Inflammatory macrophage treated with lipopolysaccharide for 1 hour (primary cell): ENCODE measurements around the gene TUT4.
"Not testable (repeated sequence)": the region's sequence is repeated elsewhere in the genome, so short reads cannot be mapped to it uniquely, and the experiment has no call there.

ENCODE experiments used
- DNase-seq, 2 donors: peaks; one replicate each; pipeline ENCODE4 v3.0.0-alpha.2; 2020 to 2022

The TUT4 gene, protein sequence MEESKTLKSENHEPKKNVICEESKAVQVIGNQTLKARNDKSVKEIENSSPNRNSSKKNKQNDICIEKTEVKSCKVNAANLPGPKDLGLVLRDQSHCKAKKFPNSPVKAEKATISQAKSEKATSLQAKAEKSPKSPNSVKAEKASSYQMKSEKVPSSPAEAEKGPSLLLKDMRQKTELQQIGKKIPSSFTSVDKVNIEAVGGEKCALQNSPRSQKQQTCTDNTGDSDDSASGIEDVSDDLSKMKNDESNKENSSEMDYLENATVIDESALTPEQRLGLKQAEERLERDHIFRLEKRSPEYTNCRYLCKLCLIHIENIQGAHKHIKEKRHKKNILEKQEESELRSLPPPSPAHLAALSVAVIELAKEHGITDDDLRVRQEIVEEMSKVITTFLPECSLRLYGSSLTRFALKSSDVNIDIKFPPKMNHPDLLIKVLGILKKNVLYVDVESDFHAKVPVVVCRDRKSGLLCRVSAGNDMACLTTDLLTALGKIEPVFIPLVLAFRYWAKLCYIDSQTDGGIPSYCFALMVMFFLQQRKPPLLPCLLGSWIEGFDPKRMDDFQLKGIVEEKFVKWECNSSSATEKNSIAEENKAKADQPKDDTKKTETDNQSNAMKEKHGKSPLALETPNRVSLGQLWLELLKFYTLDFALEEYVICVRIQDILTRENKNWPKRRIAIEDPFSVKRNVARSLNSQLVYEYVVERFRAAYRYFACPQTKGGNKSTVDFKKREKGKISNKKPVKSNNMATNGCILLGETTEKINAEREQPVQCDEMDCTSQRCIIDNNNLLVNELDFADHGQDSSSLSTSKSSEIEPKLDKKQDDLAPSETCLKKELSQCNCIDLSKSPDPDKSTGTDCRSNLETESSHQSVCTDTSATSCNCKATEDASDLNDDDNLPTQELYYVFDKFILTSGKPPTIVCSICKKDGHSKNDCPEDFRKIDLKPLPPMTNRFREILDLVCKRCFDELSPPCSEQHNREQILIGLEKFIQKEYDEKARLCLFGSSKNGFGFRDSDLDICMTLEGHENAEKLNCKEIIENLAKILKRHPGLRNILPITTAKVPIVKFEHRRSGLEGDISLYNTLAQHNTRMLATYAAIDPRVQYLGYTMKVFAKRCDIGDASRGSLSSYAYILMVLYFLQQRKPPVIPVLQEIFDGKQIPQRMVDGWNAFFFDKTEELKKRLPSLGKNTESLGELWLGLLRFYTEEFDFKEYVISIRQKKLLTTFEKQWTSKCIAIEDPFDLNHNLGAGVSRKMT (N-terminal part only)

DNA sequence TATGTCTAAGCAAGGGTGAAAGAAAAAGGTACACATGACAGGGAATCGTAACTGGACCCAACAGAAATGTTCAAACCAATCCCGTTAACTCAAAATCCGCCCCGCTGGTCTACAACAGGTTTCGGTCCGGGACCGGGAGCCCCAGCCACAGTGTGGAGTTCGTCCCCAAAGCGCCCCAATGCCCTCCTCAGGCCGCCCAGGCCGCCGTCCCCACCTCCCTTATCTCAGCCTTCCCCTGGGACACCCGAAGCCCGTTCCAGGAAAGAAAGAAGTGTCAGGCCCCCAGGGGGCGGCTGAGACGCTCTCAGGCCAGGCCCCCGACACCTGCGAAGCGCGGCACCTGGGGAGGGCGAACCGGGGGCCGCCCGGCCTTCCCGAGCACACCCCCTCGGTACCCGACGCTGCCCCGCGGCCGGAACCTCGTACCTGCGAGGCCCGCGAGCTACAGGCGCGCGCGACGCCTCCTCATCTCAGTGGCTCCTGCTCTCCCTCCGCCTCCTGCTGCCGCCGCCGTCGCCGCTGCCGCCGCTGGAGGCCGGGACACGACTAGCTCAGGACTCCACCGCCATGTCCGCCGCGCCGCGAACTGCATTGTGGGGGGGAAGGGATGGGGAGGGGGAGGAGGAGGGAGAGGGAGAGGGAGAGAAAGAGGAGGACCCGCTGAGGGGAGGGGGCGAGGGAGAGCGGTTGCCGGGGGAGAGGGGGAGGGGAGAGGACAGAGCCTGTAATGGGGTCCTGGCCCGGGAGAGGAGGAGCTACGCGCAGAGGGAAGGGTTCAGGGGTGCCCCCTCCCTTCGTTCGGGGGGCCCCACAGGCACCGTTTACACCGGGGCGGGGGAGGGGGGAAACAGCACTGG, at the start of gene TUT4:
TUT4 (minus strand) TSS at position 588 of the 857 bp plus-strand sequence. CDS start 26,812 bp downstream, outside the sequence.
- peak; percentile 39 to 65 for DNase-seq

DNA sequence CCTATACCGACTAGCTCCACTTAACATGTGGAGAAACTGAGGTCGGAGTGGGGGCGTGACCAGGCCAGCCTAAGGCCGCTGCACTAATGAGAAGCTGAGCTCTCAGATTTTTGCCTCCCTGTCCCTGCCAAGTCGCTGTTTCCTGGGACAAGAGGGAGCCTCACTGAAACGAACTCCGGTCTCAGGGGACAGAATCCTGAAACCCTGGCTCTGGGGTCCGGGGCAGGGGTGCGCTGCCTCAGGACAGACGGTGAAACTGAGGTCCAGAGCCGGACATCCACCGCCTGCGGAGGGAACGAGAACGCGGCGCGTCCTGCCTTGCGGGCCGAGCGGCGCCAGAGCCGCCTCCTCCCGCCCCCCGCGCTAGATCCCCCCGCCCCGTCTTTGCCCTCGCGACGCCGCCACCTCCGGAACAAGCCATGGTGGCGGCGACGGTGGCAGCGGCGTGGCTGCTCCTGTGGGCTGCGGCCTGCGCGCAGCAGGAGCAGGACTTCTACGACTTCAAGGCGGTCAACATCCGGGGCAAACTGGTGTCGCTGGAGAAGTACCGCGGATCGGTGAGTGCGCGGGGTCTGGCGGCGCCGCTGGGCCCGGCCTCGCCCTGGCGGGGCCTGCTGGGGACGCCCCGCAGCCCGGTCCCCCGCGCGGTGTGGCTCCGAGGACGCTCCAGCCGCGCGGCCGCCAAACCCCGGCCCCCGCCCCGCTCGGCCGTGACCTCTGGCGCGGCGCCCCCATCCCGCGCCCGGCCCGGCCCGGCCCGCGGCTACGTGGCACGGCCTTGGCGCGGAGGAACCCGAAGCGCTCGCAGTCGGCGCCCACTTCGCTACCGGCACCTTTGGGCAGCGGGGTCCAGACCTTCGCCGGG, 49.3 kb upstream of the TUT4 start, which contains the start of gene GPX7:
GPX7 (plus strand) TSS at position 381 of the 865 bp plus-strand sequence; CDS start at position 420, 39 bp downstream.
- no peak for DNase-seq

DNA sequence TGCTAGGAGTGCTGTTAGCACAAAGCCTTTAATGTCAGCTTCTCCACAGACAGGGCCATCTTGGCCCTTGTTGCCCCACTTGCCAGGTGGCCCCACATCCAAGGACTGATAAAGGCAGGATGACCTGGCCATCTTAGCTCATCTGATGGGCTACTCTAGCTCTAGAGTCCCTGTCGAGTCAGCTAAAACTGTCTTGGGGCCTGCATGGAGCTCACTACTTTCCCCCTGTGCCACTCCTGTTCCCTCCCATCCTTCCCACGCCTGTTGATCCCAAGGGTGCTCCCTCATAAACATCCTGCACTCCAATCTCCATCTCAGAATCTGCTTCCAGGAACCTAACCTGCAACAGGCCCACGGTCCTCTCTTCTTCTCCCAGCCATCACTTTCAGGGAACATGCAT, 48.6 kb upstream of the TUT4 start:
- DNase-seq: no peak

DNA sequence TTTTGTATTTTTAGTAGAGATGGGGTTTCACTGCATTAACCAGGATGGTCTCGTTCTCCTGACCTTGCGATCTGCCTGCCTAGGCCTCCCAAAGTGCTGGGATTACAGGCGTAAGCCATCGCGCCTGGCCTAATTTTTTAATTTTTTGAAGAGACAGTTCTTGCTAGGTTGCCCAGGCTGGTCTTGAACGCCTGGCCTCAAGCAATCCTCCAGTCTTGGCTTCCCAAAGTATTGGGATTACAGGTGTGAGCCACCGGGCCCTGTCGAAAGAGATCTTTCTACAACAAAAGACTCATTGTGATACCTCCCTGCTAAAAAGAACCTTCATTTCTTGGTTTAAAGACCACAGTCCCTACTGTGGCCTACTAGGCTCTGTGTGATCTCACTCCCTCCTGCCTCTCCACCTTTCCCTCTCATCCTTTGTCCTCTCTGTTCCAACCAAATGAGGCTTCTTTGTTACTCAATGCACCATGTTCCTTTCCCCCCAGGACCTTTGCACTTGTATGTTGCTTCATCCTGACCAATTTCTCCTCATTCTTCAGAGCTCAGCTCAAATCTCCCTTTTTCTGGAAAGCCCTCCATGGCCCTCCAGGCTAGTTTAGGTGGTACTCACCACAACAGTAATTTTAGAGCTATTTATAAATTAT, 47.8 kb upstream of the TUT4 start:
- DNase-seq: no peak

DNA sequence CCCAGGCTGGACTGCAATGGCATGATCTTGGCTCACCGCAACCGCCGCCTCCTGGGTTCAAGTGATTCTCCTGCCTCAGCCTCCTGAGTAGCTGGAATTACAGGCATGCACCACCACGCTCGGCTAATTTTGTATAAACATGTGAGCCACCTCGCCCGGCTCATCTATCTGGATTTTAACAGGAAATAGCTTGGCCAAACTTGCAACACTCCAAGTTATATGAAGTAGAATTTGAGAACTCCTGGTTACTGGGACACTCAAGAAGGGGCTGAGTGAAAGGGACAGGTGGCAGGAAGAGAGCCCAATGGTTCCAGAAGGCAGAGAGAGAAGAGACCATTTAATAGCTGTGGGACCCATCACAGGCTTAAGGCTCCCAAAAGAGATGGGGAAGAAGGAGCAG, 46.3 kb upstream of the TUT4 start:
- no peak for DNase-seq

DNA sequence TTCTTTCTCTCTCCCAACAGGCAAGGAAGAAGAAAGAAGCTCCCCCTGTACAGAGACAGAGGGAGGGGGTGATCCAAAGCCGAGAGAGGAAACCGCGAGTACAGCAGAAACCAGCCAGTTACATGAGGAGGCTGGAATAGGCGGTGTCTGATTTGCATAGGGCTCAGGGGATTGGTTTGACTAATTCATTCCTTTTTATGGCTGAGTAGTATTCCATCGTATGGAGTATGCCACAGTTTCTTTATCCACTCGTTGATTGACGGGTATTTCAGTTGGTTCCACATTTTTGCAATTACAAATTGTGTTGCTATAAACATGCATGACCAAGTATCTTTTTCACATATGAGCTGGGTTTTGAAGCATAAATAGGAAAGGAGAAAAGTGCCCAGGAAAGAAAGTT, 45.8 kb upstream of the TUT4 start:
- DNase-seq: no peak

DNA sequence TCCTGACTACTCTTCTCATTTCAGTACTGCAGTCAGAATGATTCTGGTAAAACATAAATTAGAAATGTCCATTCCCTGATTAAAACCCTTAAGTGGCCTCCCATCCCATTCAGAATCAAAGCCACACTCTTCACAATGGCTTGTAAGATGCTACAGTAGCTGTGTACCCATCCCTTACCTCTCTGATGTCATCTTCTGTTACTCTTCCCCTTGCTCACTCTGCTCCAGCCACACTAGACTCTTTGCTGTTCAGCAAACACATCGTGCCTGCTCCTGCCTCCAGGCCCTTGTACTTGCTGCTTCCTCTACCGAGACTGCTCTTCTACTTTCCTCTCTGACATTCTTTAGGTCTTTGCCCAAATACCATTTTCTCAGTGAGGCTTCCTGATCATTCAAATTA, 45.0 kb upstream of the TUT4 start:
- no peak for DNase-seq

DNA sequence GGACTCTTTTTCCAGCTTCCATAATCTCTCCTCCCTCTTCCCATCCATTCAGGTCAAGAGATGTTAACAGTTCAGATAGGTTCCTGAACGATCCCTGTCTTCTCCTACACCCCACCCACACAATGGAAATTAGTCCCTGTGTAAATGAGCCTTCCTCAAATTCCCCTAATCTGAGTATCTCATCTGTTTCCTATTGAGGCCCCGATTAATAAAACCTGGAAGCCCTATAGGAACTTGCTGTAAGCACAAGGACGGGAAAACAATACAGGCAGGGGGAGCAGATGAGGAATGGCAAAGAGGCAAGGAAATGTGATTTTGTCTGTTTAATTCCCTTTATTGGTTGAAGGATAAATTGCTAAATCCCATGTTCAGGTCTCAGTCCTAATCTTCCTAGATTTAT, 42.2 kb upstream of the TUT4 start:
- no peak for DNase-seq

DNA sequence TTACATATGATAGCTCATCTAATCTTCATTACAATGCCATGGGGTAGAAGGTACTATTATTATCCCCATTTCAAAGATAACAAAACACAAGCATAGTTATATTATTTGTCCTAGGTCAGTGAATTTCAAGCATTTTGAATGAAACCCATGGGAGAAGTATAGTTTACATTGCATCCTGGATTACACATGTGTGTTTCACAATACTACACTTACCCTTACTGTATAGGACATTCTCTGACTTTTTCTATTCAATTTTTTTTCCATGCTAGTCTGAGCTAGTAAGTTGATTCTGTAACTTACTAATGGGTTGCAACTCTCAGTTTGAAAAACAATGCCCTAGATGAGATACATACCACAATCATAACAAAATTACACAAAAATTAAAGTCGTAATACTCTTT, 40.6 kb upstream of the TUT4 start:
- no peak for DNase-seq

DNA sequence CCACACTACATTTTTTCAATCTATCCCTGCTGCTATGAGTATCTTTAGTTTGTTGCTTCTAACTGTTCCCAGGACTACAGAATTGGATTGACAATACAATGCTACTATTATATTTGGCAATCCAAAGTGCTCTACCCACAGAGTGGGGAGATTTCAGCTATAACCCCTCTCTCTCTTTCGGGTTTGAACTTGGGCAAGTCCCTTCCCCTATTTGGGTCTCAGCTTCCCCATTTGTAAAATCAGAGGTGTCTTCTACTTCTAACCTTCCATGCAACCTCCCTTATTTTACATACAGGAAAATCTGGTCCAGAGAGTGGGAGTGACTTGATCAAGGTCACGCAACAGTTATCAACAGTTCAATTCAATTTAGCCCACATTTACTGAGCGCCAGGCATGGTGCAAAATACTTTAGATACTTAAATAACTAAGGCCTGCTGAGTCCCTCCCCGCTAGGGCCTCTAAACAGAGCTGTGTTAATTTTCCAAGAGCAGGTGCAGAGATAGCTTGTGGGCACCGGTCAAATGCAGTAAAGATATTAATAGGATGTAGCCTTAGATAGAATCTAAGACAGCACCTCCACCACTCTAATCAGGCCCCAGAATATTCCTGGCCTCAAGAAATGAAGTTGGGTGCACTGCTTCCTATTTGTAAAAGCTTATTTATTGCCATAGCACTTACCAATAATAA, 39.9 kb upstream of the TUT4 start:
- no peak for DNase-seq

DNA sequence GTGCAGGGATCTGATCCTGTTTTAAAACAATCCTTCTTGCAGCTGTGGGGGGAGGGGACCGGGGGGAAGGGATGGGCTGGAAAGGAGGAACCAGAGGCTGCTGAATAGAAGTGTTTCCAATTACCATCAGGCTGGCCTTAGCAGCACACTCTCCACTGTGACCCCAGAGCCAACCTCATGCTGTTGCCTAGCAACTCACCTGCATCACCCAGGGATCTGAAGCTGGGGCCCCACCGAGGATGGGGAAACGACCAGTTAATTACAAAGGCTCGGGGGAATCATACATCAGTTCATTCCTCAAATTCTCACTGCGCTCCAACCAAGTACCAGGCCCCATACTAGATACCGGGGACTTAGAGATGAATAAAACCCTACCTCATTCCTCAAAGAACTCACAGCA, 37.4 kb upstream of the TUT4 start:
- no peak for DNase-seq

DNA sequence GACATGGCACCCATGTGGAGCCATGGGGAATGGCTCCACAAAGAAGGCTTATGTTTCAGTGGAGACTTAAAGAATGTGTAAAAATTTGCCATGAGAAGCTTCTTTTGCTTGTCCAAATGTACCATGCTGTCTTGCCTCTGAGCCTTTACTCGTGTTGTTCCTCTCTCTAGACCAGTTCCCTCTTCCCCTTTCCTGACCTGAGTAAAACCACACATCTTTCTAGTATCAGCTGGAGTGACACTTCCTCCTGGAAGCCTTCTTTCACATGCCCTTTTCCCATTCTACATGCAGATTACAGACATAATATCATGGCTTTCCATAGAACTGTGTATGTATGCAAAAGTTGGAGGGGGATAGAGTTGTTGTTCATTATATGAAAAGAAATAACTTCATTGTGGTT, 35.6 kb upstream of the TUT4 start:
- peak; percentile 34 to 57 for DNase-seq

DNA sequence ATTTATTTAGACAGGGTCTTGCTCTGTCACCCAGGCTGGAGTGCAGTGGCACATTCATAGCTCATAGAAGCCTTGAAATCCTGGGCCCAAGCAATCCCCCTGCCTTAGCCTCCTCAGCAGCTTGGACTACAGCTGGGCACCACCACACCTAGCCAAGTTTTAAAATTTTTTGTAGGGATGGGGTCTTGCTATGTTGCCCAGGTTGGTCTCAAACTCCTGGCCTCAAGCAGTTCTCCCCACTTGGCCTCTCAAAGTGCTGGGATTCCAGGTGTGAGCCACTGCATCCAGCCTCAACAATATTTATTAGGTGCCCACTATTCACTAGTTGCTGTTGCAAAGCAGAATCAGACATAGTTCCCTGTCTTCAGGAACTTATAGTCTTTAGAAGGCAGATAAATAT, 35.1 kb upstream of the TUT4 start:
- DNase-seq: no peak

DNA sequence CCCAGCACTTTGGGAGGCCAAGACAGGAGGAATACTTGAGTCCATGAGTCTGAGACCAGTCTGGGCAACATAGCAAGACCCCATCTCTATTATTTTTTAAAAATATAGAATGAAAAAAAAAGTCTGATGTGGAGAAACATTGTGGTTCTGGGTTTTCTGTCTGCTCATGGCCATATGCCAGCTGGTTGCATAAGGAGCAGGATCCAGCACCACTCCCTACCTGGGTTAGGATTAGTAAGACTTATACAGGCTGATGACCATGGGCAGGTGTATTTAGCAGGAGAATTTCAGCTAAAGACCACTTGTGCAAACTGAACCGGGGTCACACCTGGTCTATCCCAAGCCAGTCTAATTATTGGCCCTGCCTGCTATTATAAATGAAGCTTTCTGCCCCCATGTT, 32.6 kb upstream of the TUT4 start:
- no peak for DNase-seq

DNA sequence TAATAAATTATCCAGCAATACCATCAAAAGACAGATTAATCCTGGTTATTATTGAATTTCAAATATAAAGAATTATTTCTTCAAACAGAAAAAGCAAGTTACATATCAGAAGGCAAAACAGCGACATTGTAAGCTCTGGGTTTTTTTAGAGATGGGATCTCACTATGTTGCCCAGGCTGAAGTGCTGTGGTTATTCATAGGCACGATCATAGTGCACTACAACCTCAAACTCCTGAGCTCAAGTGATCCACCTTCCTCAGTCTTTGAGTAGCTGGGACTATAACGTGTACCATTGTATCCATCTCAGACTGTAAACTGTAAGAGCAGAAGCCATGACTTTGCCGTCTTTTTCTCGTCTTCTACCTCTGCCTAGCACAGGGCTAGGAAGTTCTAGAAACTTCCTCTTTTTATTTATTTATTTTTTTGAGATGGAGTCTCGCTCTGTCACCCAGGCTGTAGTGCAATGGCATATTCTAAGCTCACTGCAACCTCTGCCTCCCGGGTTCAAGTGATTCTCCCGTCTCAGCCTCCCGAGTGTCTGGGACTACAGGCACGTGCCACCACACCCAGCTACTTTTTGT, 29.3 kb upstream of the TUT4 start:
- no peak for DNase-seq

DNA sequence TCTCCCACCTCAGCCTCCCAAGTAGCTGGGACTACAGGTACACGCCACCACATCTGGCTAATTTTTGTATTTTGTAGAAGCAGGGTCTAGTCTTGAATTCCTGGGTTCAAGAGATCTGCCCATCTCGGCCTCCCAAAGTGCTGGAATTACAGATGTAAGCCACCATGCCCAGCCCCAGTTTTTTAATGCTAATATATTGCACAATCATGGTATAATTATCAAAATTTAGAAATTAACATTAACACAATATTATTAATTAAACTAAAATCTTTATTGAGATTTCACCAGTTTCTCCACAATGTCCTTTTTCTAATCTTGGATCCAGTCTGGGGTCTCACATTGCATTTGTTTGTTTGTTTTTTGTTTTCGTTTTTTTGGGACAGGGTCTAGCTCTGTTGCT, 27.4 kb upstream of the TUT4 start:
- no peak for DNase-seq

DNA sequence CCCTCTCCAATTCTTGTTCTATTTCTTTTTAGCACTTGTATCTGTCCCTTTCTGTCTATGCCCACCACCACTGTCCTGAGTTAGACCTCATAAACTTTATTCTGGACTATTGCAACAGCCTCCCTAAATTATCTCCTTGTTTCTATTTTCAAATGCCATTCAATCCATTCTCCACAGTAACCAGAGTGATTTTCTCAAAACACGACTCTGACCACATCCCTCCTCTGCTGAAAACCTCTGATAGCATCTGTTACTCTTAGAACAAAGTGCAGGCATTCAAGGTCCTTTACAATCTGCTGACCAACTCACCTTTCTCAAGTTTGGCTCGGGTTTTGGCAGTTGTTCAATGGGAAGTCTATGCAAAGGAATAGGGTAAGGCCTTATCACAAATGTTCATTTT, 26.5 kb upstream of the TUT4 start:
- no peak for DNase-seq

DNA sequence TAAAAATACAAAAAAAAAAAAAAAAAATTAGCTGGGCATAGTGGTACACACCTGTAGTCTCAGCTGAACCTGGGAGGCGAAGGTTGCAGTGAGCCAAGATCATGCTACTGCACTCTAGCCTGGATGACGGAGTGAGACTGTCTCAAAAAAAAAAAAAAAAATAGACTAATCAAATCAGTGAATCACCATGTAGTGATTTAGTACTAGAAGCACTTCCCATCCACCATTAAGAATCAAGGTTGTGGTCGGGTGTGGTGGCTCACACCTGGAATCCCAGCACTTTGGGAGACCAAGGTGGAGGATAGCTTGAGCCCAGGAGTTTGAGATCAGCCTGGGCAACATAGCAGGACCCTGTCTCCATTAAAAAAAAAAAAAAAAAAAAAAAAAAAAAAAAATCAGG, 25.2 kb upstream of the TUT4 start:
- not testable (repeated sequence) for DNase-seq

DNA sequence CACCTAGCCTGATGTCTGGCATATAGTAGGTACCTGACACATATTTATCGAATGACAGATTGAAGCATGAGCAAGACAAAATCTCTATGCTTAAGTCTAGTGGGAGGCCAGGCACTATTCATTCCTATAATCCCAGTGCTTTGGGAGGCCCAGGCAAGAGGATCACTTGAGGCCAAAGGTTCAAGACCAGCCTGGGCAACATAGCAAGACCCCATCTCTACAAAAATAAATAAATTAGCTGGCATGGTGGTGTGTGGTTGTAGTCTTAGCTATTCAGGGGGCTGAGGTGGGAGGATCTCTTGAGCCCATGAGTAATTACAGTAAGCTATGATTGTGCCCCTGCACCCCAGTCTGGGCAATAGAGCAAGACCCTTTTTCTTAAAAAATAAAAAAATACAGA, 23.2 kb upstream of the TUT4 start:
- DNase-seq: no peak

DNA sequence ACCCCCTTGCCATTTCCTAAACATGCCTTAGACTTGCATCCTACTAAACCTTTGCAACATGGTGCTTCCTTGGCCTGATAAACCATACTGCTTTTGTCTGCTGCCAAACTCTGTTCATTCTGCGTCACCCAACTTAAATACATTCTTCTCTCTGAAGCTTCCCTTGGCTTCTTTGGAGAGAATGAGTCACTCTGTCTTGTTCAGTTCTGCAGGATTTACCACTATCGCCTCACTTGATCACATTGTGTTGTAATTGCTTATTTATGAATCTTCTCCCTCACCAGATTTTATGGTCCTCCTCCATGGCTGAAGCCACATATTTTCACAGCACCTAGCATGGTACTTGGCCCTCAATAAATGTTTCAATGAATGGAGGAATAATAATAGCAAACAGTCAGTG, 21.7 kb upstream of the TUT4 start:
- DNase-seq: no peak
